ENCODE data around the gene NTSR1. TPM values are rescaled to one million over a fixed set of nuclear protein-coding genes. Genes with fewer than 3 reads are reported as not detected.

The NTSR1 gene
- total and polyA plus RNA-seq, 2 experiments from 2014 or later: 0.15 to 1.4 TPM

DNA sequence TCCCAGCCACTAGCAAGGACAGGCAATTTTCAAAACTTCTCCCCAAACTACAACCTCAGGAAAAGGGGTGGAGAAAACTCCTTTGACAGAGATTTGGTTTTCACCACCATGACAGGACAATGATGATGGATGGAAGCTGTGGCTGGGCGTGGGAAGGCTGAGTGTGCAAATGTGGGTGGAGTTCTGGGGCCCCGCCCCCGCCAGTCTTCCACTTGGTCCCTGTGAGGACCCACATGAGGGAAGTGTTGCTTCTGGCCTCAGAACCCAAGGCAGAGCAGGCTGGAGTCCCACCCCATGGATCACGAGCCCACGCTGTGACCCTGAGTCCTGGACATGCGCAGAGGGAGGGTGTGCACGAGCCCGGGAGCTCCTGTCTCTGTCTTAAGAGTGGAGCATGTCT lies 66.1 kb downstream of the NTSR1 start (continued):
- TF ChIP-seq, protein P1, sequence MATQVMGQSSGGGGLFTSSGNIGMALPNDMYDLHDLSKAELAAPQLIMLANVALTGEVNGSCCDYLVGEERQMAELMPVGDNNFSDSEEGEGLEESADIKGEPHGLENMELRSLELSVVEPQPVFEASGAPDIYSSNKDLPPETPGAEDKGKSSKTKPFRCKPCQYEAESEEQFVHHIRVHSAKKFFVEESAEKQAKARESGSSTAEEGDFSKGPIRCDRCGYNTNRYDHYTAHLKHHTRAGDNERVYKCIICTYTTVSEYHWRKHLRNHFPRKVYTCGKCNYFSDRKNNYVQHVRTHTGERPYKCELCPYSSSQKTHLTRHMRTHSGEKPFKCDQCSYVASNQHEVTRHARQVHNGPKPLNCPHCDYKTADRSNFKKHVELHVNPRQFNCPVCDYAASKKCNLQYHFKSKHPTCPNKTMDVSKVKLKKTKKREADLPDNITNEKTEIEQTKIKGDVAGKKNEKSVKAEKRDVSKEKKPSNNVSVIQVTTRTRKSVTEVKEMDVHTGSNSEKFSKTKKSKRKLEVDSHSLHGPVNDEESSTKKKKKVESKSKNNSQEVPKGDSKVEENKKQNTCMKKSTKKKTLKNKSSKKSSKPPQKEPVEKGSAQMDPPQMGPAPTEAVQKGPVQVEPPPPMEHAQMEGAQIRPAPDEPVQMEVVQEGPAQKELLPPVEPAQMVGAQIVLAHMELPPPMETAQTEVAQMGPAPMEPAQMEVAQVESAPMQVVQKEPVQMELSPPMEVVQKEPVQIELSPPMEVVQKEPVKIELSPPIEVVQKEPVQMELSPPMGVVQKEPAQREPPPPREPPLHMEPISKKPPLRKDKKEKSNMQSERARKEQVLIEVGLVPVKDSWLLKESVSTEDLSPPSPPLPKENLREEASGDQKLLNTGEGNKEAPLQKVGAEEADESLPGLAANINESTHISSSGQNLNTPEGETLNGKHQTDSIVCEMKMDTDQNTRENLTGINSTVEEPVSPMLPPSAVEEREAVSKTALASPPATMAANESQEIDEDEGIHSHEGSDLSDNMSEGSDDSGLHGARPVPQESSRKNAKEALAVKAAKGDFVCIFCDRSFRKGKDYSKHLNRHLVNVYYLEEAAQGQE (IDR thresholded peaks at IDR 0.05; ENCODE audit: unreplicated experiment): no peak
- TF ChIP-seq EZH2 (IDR thresholded peaks at IDR 0.05; ENCODE audit: low read depth, unreplicated experiment) (no peak), CREB1 (CRISPR knock-in tag; IDR thresholded peaks at IDR 0.05; ENCODE audit: low read depth) (no peak), NANOG (IDR thresholded peaks at IDR 0.05; ENCODE audit: borderline replicate concordance) (no peak), EZH2phosphoT487 (IDR thresholded peaks at IDR 0.05; ENCODE audit: unreplicated experiment) (no peak), ZNF331 (CRISPR knock-in tag; IDR thresholded peaks at IDR 0.05; ENCODE audit: low read depth) (no peak)
- TF ChIP-seq, protein P2, sequence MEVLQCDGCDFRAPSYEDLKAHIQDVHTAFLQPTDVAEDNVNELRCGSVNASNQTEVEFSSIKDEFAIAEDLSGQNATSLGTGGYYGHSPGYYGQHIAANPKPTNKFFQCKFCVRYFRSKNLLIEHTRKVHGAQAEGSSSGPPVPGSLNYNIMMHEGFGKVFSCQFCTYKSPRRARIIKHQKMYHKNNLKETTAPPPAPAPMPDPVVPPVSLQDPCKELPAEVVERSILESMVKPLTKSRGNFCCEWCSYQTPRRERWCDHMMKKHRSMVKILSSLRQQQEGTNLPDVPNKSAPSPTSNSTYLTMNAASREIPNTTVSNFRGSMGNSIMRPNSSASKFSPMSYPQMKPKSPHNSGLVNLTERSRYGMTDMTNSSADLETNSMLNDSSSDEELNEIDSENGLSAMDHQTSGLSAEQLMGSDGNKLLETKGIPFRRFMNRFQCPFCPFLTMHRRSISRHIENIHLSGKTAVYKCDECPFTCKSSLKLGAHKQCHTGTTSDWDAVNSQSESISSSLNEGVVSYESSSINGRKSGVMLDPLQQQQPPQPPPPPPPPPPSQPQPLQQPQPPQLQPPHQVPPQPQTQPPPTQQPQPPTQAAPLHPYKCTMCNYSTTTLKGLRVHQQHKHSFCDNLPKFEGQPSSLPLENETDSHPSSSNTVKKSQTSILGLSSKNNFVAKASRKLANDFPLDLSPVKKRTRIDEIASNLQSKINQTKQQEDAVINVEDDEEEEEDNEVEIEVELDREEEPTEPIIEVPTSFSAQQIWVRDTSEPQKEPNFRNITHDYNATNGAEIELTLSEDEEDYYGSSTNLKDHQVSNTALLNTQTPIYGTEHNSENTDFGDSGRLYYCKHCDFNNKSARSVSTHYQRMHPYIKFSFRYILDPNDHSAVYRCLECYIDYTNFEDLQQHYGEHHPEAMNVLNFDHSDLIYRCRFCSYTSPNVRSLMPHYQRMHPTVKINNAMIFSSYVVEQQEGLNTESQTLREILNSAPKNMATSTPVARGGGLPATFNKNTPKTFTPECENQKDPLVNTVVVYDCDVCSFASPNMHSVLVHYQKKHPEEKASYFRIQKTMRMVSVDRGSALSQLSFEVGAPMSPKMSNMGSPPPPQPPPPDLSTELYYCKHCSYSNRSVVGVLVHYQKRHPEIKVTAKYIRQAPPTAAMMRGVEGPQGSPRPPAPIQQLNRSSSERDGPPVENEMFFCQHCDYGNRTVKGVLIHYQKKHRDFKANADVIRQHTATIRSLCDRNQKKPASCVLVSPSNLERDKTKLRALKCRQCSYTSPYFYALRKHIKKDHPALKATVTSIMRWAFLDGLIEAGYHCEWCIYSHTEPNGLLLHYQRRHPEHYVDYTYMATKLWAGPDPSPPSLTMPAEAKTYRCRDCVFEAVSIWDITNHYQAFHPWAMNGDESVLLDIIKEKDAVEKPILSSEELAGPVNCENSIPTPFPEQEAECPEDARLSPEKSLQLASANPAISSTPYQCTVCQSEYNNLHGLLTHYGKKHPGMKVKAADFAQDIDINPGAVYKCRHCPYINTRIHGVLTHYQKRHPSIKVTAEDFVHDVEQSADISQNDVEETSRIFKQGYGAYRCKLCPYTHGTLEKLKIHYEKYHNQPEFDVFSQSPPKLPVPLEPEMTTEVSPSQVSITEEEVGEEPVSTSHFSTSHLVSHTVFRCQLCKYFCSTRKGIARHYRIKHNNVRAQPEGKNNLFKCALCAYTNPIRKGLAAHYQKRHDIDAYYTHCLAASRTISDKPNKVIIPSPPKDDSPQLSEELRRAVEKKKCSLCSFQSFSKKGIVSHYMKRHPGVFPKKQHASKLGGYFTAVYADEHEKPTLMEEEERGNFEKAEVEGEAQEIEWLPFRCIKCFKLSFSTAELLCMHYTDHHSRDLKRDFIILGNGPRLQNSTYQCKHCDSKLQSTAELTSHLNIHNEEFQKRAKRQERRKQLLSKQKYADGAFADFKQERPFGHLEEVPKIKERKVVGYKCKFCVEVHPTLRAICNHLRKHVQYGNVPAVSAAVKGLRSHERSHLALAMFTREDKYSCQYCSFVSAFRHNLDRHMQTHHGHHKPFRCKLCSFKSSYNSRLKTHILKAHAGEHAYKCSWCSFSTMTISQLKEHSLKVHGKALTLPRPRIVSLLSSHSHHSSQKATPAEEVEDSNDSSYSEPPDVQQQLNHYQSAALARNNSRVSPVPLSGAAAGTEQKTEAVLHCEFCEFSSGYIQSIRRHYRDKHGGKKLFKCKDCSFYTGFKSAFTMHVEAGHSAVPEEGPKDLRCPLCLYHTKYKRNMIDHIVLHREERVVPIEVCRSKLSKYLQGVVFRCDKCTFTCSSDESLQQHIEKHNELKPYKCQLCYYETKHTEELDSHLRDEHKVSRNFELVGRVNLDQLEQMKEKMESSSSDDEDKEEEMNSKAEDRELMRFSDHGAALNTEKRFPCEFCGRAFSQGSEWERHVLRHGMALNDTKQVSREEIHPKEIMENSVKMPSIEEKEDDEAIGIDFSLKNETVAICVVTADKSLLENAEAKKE (CRISPR knock-in tag; IDR thresholded peaks at IDR 0.05): no peak

All from GM23338 (cell line).